A375 (cell line): Measurements from ENCODE around the gene C2orf42. TPM values are rescaled to one million over a fixed set of nuclear protein-coding genes. Genes with fewer than 3 reads are reported as not detected.

ENCODE experiments used
- total RNA-seq: library from RNA; depleted of rRNA; stranded (reverse); fragments of >200 nt; shearing (Covaris generic); gene quantifications from 2 replicates; pipeline ENCODE4 v1.2.3, GENCODE V29; 2014; rRNA removed

C2orf42 gene
- total RNA-seq, result 12.2 and 27.1 TPM in 2 replicates

DNA sequence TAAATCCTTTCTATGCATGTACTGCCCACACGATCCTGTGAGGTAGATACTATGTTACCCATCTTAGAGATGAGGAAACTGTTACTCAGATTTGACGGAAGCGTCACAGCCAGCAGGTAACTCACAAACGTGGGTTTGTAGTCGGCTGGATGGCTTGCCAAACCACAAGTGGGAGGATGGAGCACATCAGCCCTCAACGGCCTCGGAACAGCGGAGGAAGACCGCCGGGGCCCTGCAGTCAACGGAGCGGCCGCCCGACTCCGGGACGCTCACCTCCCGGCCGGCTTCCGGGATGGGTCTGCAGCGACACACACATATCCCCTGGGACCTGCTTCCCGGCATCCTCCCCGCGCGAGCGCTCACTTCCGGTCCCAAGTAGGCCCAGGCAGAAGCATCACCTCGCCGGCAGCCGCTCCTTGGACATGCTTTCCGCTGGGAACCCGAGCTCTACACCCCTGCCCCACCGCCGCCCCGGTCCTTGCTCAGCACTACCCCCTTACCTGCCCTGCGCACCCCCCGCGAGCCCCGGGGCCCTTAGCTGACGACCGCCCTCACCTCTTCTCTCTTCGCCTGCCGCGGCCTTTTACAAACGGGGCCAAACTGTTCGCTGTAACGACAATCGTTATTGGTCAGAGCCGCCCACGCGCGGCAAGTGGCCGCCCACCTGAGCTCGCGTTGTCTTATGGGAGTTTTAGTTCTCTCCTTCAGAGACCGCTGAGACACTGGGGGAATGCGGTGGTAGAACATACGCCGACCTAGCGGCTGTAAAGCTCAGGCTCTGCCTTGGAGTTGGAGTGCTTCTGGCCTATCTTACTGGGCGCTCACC lies at the start of gene C2orf42:
TSS of gene C2orf42 (minus strand) at position 602 of the 826 bp plus-strand sequence. CDS start 9,034 bp downstream, outside the sequence.

Other genes starting within 250 kb of the C2orf42 start
- gene ASPRV1, start 229.4 kb downstream of the C2orf42 start, total RNA-seq, result 0.34 and 0.61 TPM in 2 replicates
- gene PCBP1, start 103.5 kb downstream of the C2orf42 start, total RNA-seq, result 30.7 and 40.1 TPM in 2 replicates
- 64.4 and 72.8 TPM in 2 replicates for gene TIA1, start 57.6 kb upstream of the C2orf42 start, total RNA-seq
- gene PCYOX1, start 67.1 kb upstream of the C2orf42 start, total RNA-seq, result 9.5 and 10.3 TPM in 2 replicates
- 670 and 741 TPM in 2 replicates for gene SNRPG, start 102.7 kb upstream of the C2orf42 start, total RNA-seq
- gene FAM136A, start 111.0 kb upstream of the C2orf42 start, total RNA-seq, result 52.7 and 53.6 TPM in 2 replicates